ENCODE results near the gene SESN2.

SESN2 gene

DNA sequence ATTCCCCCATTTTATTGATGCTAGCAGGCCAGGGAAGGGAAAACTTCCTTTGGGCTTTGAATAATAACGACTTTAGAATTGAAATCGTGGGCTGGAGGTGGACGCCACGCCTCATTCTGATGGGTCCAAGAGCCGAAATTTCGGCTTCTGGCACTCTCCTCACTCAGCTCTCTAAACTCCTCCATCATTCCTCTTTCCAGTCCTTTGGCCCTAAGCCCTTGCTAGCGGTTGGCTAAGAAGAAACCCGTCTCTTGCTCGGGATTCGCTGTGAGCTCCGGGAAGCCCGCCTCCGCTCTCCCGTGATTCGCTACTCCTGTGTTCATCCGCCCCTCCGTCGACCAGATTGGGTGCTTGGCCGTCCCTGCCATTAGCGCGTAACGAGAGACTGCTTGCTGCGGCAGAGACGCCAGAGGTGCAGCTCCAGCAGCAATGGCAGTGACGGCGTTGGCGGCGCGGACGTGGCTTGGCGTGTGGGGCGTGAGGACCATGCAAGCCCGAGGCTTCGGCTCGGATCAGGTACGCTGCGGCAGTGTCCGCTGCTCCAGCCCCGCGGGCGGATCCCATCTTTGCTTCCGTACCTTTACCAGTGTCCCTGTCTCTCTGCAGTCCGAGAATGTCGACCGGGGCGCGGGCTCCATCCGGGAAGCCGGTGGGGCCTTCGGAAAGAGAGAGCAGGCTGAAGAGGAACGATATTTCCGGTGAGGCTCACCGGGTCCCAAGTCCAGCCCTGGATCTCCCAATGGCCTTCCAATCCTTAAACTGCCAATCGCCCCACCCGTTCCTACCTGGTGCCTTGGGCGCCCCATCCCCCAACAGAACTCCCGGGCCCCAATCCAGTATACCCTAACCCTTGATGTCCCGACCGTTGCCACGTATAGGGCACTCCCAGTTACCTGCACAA is 23.3 kb upstream of the SESN2 start, which contains the start of gene ATP5IF1:
Gene ATP5IF1 (plus strand): TSS at position 370 of the 901 bp plus-strand sequence. CDS start 60 bp downstream, at position 430.
- TF ChIP-seq Cebpa-rat (IDR thresholded peaks at IDR 0.05) = no peak
- no peaks in the 10 kb centered on the region for H3K9me3 ChIP-seq (replicated peaks in 1 of 11)
- H3K27ac ChIP-seq = peak within 1 kb of the TSS; percentile 61 to 88 (median 84); a peak in 21 of 22 replicates
- H3K36me3 ChIP-seq = peaks cover 8 to 45% (median 28%) of the 10 kb centered on the region in 11 experiments; a peak in 19 of 22 replicates
- peak within 1 kb of the TSS; percentile 91 to 100 (median 97) for H3K4me2 ChIP-seq
- peak within 1 kb of the TSS; percentile 82 to 94 (median 89) for H3K9ac ChIP-seq
- no peaks in the 10 kb centered on the region for H3K27me3 ChIP-seq
- H3K4me1 ChIP-seq = peaks cover 42 to 53% (median 48%) of the 10 kb centered on the region in 10 experiments
- peak within 1 kb of the TSS; percentile 74 to 99 (median 88) for H3K4me3 ChIP-seq
- H4K20me1 ChIP-seq = peaks cover 0 to 15% (median 0%) of the 10 kb centered on the region in 11 experiments; a peak in 7 of 22 replicates

DNA sequence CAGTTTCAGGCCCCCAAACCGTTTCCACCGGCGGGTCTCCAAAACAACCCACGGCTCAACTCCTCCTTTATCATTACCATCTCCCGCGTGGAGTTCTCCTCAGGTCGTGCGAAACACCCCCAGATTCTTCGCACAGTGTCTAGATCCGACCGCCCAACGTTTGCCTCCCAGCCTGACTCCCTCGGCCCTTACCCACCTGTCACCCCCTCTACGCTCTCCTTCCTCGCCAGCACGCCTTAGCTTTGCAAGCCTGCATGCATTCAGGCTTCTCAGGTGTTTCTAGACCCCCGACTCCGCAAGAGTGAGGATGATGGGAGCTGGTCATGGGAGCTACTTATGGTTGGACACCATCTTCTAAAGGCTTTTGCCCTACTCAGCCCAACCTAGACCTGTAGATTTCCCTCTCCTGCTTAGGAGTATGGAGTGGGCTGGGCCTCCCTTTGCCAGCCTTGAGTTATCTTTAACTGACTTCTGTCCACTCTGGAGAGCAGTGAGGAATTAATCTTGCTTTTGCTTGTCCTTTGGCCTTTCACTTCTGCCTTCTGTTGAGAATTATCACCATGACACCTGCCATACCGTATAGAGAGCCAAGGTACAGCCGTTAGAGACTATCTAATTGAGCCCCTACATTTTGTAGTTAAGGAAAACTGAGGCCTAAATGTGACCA is 22.5 kb upstream of the SESN2 start:
- Histone ChIP-seq H3K36me3 (peaks cover 8 to 48% (median 26%) of the 10 kb centered on the region in 11 experiments; a peak in 18 of 22 replicates), H3K4me3 (peak overlapping the region; percentile 74 to 99 (median 88)), H3K27ac (peak overlapping the region; percentile 61 to 88 (median 84); a peak in 21 of 22 replicates), H3K9ac (peak overlapping the region; percentile 82 to 94 (median 89)), H4K20me1 (peaks cover 0 to 8% (median 0%) of the 10 kb centered on the region in 11 experiments; a peak in 5 of 22 replicates), H3K4me2 (peak overlapping the region; percentile 91 to 100 (median 97)), H3K9me3 (replicated peaks in 1 of 11) (no peaks in the 10 kb centered on the region), H3K4me1 (peaks cover 36 to 53% (median 45%) of the 10 kb centered on the region in 10 experiments), H3K27me3 (no peaks in the 10 kb centered on the region)
- TF ChIP-seq Cebpa-rat (IDR thresholded peaks at IDR 0.05) = no peak

DNA sequence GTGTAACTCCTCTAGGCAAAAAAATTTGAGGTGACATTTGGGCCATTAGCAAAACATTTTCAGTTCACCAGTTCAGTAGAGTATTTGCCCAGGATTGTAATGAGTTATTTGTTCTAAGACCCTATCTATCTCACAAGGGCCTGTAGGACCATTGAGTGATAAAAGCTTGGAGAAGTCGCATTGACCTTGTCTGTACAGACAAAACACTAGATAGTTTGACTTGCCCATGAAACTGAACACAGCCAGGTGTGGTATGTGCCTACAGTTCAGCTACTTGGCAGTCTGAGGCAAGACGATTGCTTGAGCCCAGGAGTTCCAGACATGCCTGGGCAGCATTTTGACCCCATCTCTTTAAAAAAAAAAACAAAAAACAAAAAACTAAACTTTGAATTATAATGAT is 20.3 kb upstream of the SESN2 start:
- Histone ChIP-seq H3K4me2 (no peak overlapping the region), H3K9me3 (replicated peaks in 1 of 11) (no peaks in the 10 kb centered on the region), H3K27me3 (no peaks in the 10 kb centered on the region), H3K4me3 (no peak overlapping the region), H3K4me1 (peaks cover 43 to 64% (median 54%) of the 10 kb centered on the region in 10 experiments), H4K20me1 (no peaks in the 10 kb centered on the region; a peak in 1 of 22 replicates), H3K27ac (no peak overlapping the region), H3K36me3 (peaks cover 8 to 62% (median 28%) of the 10 kb centered on the region in 11 experiments; a peak in 18 of 22 replicates), H3K9ac (no peak overlapping the region)
- no peak for TF ChIP-seq Cebpa-rat (IDR thresholded peaks at IDR 0.05)

DNA sequence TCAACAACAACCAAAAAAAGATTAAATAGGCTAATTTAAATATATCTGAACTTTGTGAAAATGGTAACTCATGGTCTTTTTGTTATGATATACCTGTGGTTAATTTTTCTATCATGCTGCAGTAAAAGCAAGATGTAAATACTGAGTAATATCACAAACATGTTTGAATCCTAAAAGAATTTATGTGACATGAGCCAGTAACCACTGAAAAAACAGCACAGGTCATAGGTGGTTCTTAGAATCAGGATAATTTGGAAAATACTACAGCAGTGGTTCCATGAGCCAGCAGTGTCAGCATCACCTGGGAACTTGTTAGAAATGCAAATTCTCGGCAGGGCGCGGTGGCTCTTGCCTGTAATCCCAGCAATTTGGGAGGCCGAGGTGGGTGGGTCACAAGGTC is 19.3 kb upstream of the SESN2 start:
- no peak for TF ChIP-seq Cebpa-rat (IDR thresholded peaks at IDR 0.05)
- Histone ChIP-seq H3K27me3 (no peaks in the 10 kb centered on the region), H3K4me1 (peaks cover 52 to 69% (median 60%) of the 10 kb centered on the region in 10 experiments), H3K4me3 (no peak overlapping the region), H3K27ac (no peak overlapping the region), H3K36me3 (peaks cover 8 to 62% (median 28%) of the 10 kb centered on the region in 11 experiments; a peak in 18 of 22 replicates), H4K20me1 (no peaks in the 10 kb centered on the region; a peak in 1 of 22 replicates), H3K9me3 (replicated peaks in 1 of 11) (no peaks in the 10 kb centered on the region), H3K4me2 (no peak overlapping the region), H3K9ac (no peak overlapping the region)

DNA sequence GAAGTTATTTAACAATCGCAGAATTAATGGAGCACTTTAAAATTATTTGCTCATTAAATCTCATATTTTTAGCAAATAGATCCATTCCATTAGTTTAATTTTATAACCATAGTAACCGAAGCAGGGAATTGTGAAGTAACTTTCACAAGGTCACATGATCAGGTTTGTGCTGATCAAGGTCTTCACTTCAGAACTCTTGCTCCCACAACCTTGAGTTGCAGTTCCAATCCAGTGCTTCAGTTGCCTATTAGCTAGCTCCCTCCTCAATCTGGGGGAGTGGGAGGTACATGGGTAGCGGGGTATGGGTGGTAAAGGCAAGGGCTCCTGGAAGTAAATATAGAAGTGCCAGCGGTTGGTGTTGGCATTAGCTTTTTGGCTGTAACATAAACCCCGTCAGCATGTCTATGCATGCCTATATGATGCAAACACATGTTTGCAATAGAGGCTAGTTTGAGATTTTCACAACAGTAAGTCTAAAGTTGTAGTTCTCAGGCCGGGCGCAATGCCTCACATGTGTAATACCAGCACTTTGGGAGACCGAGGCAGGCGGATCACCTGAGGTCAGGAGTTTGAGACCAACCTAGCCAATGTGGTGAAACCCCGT is 17.6 kb upstream of the SESN2 start:
- Histone ChIP-seq H3K4me3 (no peak overlapping the region), H3K27ac (no peak overlapping the region), H3K4me2 (peak overlapping the region in 8 of 11 experiments; percentile 2 to 92 (median 63); a peak in 10 of 22 replicates), H3K4me1 (peaks cover 56 to 72% (median 64%) of the 10 kb centered on the region in 10 experiments), H4K20me1 (no peaks in the 10 kb centered on the region; a peak in 1 of 22 replicates), H3K9ac (no peak overlapping the region), H3K27me3 (no peaks in the 10 kb centered on the region), H3K9me3 (replicated peaks in 1 of 11) (no peaks in the 10 kb centered on the region), H3K36me3 (peaks cover 8 to 62% (median 28%) of the 10 kb centered on the region in 11 experiments; a peak in 18 of 22 replicates)
- TF ChIP-seq Cebpa-rat (IDR thresholded peaks at IDR 0.05) = no peak

DNA sequence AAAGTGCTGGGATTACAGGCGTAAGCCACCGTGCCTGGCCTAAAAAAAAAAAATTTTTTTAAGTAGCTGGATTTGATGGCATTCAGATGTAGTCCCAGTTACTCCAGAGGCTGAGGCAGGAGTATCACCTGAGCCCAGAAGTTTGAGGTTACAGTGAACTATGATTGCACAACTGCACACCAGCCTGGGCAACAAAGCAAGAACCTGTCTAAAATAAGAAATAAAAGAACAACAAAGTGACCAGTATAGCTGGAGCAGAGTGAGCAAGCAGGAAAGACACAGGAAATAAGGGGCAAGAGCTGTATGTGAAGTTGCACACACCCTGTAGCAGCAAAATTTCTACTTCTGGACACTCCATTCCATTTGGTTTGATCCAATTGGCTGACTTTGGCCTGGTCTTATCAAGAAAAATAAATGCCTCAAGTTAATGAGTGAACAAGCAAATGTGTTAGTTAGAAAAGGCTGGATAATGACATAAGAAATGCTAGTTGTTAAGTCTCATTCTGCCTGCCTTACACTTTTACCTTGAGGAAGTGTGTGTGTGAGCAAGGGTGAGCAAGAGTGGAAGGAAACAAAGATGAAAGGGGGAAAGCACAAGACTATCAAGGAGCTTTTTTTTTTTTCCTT is 15.5 kb upstream of the SESN2 start:
- Histone ChIP-seq H3K27me3 (no peaks in the 10 kb centered on the region), H3K27ac (peak overlapping the region in 10 of 11 experiments; percentile 54 to 91 (median 87); a peak in 19 of 22 replicates), H3K9me3 (replicated peaks in 1 of 11) (no peaks in the 10 kb centered on the region), H3K36me3 (peaks cover 0 to 43% (median 16%) of the 10 kb centered on the region in 11 experiments; a peak in 16 of 22 replicates), H4K20me1 (no peaks in the 10 kb centered on the region), H3K4me3 (peak overlapping the region in 4 of 10 experiments; percentile 14 to 75 (median 70); a peak in 5 of 20 replicates), H3K4me1 (peaks cover 58 to 69% (median 62%) of the 10 kb centered on the region in 10 experiments), H3K9ac (peak overlapping the region in 10 of 11 experiments; percentile 13 to 65 (median 46); a peak in 11 of 22 replicates), H3K4me2 (peak overlapping the region; percentile 68 to 95 (median 79))
- TF ChIP-seq Cebpa-rat (IDR thresholded peaks at IDR 0.05) = peak in 8 of 11 experiments; percentile 30 to 71 (median 54); a peak in 11 of 22 replicates

DNA sequence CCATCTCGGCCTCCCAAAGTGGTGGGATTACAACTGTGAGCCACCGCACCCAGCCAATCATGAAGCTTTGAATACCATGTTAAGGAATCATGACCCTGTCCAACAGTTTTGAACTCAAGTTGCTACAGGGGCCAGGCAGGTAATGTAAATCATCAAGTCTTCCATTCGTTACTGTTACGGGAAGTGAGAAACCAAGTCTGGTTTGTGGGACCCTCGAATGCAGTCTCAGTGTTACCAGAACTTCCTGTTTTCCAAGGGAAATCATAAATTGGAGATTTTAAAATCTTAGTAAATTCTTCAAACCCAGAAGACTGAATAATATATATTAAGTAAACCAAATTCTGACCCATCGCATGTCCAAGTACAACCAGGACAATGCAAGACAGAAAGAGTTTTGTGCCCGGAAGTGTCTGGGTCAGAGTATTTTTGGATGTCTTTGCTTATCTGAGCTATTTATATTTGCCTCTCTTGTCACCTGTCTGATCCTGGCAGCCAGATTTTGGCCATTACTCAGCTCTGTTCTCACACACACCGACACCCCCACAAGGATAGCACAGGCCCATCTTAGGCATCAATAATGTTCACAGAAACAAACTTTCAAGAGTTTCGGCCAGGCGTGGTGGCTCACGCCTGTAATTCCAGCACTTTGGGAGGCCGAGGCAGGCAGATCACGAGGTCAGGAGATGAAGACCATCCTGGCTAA is 14.6 kb upstream of the SESN2 start:
- H3K9me3 ChIP-seq (replicated peaks in 1 of 11) = no peaks in the 10 kb centered on the region
- H3K4me3 ChIP-seq = peak overlapping the region in 4 of 10 experiments; percentile 29 to 75 (median 70); a peak in 8 of 20 replicates
- no peaks in the 10 kb centered on the region for H3K27me3 ChIP-seq
- no peak for TF ChIP-seq Cebpa-rat (IDR thresholded peaks at IDR 0.05)
- H3K36me3 ChIP-seq = peaks cover 0 to 34% (median 13%) of the 10 kb centered on the region in 11 experiments; a peak in 14 of 22 replicates
- H3K4me2 ChIP-seq = peak overlapping the region; percentile 68 to 95 (median 79)
- H4K20me1 ChIP-seq = no peaks in the 10 kb centered on the region
- H3K9ac ChIP-seq = peak overlapping the region in 10 of 11 experiments; percentile 27 to 65 (median 46); a peak in 18 of 22 replicates
- peak overlapping the region in 10 of 11 experiments; percentile 54 to 91 (median 87); a peak in 21 of 22 replicates for H3K27ac ChIP-seq
- peaks cover 67 to 78% (median 71%) of the 10 kb centered on the region in 10 experiments for H3K4me1 ChIP-seq
